Mesendoderm (in vitro differentiated cells): ENCODE data around the gene ABHD5. TPM values are rescaled to one million over a fixed set of nuclear protein-coding genes. Genes with fewer than 3 reads are reported as not detected.

ENCODE experiments used
- DNase-seq: peaks from one replicate; pipeline ENCODE4 v3.0.0; 2013
- H2AK5ac ChIP-seq: 2 replicates; pipeline ENCODE4 v1.6.1; 2013; ENCODE audit warnings: low read length, inconsistent platforms
- H2BK120ac ChIP-seq: 2 replicates; pipeline ENCODE4 v1.6.1; 2013; ENCODE audit warnings: low read depth, mild to moderate bottlenecking, low read length, moderate library complexity, mixed read lengths
- H2BK15ac ChIP-seq: replicated peaks from 2 replicates; pipeline ENCODE4 v1.6.1; 2013; ENCODE audit warnings: low read depth, mild to moderate bottlenecking, moderate library complexity
- H2BK5ac ChIP-seq: 2 replicates; pipeline ENCODE4 v1.6.1; 2013; ENCODE audit warnings: low read length, inconsistent platforms
- H3K18ac ChIP-seq: 2 replicates; pipeline ENCODE4 v1.6.1; 2013; ENCODE audit warnings: mild to moderate bottlenecking, low read length, mixed read lengths
- H3K23ac ChIP-seq: one replicate; pipeline ENCODE4 v1.6.1; 2013; ENCODE audit warnings: low read length
- H3K27ac ChIP-seq: 2 replicates; pipeline ENCODE4 v1.5.1; 2013; ENCODE audit warnings: low read depth, mild to moderate bottlenecking, inconsistent platforms, low read length, moderate library complexity
- H3K27me3 ChIP-seq: 2 replicates; pipeline ENCODE4 v1.6.1; 2013; ENCODE audit warnings: low read length, control low read depth, mild to moderate bottlenecking, inconsistent platforms; ENCODE audit not compliant: insufficient read depth, poor library complexity
- H3K36me3 ChIP-seq: 2 replicates; pipeline ENCODE4 v1.6.1; 2013; ENCODE audit warnings: low read length, inconsistent platforms; ENCODE audit not compliant: control insufficient read depth, insufficient read depth
- H3K4ac ChIP-seq: one replicate; pipeline ENCODE4 v1.6.1; 2013; ENCODE audit warnings: low read depth, mild to moderate bottlenecking, low read length, moderate library complexity
- H3K4me1 ChIP-seq: 2 replicates; pipeline ENCODE4 v1.6.1; 2013; ENCODE audit warnings: low read depth, low read length, inconsistent platforms; ENCODE audit not compliant: control insufficient read depth
- H3K4me2 ChIP-seq: 2 replicates; pipeline ENCODE4 v1.6.1; 2013; ENCODE audit warnings: low read length
- H3K4me3 ChIP-seq: 2 replicates; pipeline ENCODE4 v1.5.1; 2013; ENCODE audit warnings: mild to moderate bottlenecking, low read length
- H3K56ac ChIP-seq: one replicate; pipeline ENCODE4 v1.6.1; 2013; ENCODE audit warnings: low read length
- H3K79me1 ChIP-seq: 2 replicates; pipeline ENCODE4 v1.6.1; 2013; ENCODE audit warnings: low read length, inconsistent platforms
- H3K79me2 ChIP-seq: 2 replicates; pipeline ENCODE4 v1.6.1; 2013; ENCODE audit warnings: mild to moderate bottlenecking, low read length; ENCODE audit not compliant: control insufficient read depth, insufficient read depth
- H3K9ac ChIP-seq: 2 replicates; pipeline ENCODE4 v1.6.1; 2013; ENCODE audit warnings: low read length, inconsistent platforms
- H4K5ac ChIP-seq: one replicate; pipeline ENCODE4 v1.6.1; 2013; ENCODE audit warnings: low read length
- H4K8ac ChIP-seq: one replicate; pipeline ENCODE4 v1.6.1; 2013; ENCODE audit warnings: low read depth, mild to moderate bottlenecking, control low read depth, low read length, moderate library complexity
- WGBS: extraction: QIAGEN DNeasy Blood & Tissue Kit; methylation state at CpG from one replicate; pipeline ENCODE4 v1.1.7; 2013; ENCODE audit warnings: low lambda C conversion rate, missing lambda C conversion rate; ENCODE audit not compliant: insufficient coverage; ENCODE audit errors: extremely low coverage; 5-methylcytosine and 5-hydroxymethylcytosine counted together
- polyA plus RNA-seq, 2 experiments: library from polyadenylated mRNA; stranded (reverse); fragments of 200-250 nt; gene quantifications; one replicate each; pipeline ENCODE4 v1.2.3, GENCODE V29; 2013

The ABHD5 gene
- polyA plus RNA-seq (2013, experiment 1 of 2) = 16.9 TPM
- 16.2 TPM for polyA plus RNA-seq (2013, experiment 2 of 2)

DNA sequence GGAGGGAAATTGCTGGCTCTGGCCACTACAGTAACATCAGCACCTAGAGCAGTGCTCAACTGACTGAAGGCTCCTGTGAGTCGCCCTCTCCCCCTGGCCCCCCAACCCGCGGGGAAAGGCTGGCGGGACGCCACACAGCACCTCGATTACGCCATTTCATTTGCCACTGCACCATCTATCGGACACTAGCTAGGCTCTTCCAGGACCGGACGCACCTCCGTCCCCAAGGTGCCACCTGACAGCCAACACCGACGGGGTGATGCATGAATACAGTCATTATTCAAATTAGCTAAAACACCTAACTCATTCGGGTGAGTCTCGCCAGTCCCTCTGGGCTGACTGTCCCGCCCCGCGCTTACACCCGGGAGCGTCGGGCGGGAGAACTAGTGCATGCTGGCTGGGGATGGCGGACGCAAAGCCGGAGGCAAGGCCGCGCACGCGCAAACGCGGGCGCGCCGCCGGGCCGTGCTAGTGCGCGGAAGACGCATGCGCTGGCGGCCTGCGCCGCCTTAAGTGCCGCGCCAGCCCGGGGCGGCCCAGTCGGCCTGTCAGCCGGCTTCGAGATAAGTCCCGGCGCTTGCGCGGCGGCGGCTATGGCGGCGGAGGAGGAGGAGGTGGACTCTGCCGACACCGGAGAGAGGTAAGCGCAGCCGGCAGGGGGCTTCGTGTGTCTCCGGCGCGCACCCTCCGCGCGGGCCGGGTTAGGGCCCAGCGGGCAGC lies at the start of gene ABHD5:
Gene ABHD5 (plus strand): TSS at position 539 of the 720 bp plus-strand sequence. CDS start 55 bp downstream, at position 594.
- H3K27me3 ChIP-seq = no peaks in the 10 kb centered on the region
- no peak within 1 kb of the TSS for H2BK120ac ChIP-seq
- peaks cover 2% of the 10 kb centered on the region for H3K79me1 ChIP-seq
- peak within 1 kb of the TSS; percentile 70 for H3K4me3 ChIP-seq
- H3K27ac ChIP-seq = peak within 1 kb of the TSS; percentile 85
- peak within 1 kb of the TSS; percentile 91 for H3K56ac ChIP-seq
- WGBS = no CpG with 5 or more reads among the region's 71 CpGs
- peak; percentile 97 for DNase-seq
- peaks cover 11% of the 10 kb centered on the region for H3K4me1 ChIP-seq
- no peak within 1 kb of the TSS for H3K23ac ChIP-seq
- no peak within 1 kb of the TSS for H2AK5ac ChIP-seq
- H3K4me2 ChIP-seq = peak within 1 kb of the TSS; percentile 52
- peak within 1 kb of the TSS; percentile 61 for H3K4ac ChIP-seq
- no peak within 1 kb of the TSS for H2BK15ac ChIP-seq
- peak within 1 kb of the TSS; percentile 82 for H3K9ac ChIP-seq
- peaks cover 7% of the 10 kb centered on the region for H3K79me2 ChIP-seq
- peak within 1 kb of the TSS; percentile 63 for H3K18ac ChIP-seq
- H3K36me3 ChIP-seq = no peaks in the 10 kb centered on the region
- peak within 1 kb of the TSS; percentile 42 for H2BK5ac ChIP-seq
- H4K8ac ChIP-seq = no peak within 1 kb of the TSS
- H4K5ac ChIP-seq = no peak within 1 kb of the TSS

DNA sequence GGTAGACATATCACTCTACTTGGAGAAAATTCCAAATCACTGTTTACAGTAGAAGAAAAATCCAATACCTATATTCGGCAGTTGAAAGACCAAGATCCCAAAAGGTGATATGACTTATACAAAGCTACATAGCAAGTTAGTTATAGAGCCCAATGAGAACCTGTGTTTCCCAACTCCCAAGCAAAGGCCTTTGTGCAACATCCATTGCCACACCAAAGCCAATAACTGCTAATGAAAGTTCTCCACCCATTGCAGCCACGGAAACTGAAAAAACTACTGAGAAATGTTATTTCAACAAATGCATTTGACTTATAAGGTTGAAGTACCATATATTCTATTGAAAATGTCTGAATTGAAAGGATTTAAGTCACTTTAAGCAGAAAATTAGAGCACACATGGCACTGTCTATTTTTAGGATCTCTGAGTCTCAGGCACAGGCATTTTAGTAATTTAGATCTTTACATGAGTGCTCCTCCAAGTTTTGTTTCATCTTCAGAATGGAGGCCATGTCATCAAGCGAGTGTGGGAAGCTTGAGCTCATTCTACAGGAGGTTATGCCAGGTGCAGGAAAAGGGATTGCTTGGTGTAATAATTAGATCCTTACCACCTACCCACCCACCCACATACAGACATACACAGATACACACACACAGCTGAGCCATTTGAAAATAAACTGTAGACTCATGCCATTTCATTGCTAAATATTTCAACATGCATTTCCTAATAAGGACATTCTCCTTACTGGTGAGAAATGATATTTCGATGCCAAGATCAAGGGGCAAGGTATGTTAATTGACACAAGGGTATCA lies 49.2 kb upstream of the ABHD5 start:
- H2BK15ac ChIP-seq = no peak overlapping the region
- H3K4me3 ChIP-seq = no peak overlapping the region
- no peak overlapping the region for H2AK5ac ChIP-seq
- no peak overlapping the region for H2BK120ac ChIP-seq
- H3K23ac ChIP-seq = no peak overlapping the region
- H2BK5ac ChIP-seq = no peak overlapping the region
- H3K36me3 ChIP-seq = no peaks in the 10 kb centered on the region
- no peak overlapping the region for H3K18ac ChIP-seq
- H3K4me1 ChIP-seq = no peaks in the 10 kb centered on the region
- DNase-seq = no peak
- H3K9ac ChIP-seq = no peak overlapping the region
- no peaks in the 10 kb centered on the region for H3K79me1 ChIP-seq
- WGBS = no CpG with 5 or more reads among the region's 4 CpGs
- no peak overlapping the region for H3K56ac ChIP-seq
- no peak overlapping the region for H3K4me2 ChIP-seq
- no peak overlapping the region for H3K27ac ChIP-seq
- no peak overlapping the region for H3K4ac ChIP-seq
- H4K8ac ChIP-seq = no peak overlapping the region
- no peaks in the 10 kb centered on the region for H3K27me3 ChIP-seq
- H4K5ac ChIP-seq = no peak overlapping the region
- no peaks in the 10 kb centered on the region for H3K79me2 ChIP-seq

DNA sequence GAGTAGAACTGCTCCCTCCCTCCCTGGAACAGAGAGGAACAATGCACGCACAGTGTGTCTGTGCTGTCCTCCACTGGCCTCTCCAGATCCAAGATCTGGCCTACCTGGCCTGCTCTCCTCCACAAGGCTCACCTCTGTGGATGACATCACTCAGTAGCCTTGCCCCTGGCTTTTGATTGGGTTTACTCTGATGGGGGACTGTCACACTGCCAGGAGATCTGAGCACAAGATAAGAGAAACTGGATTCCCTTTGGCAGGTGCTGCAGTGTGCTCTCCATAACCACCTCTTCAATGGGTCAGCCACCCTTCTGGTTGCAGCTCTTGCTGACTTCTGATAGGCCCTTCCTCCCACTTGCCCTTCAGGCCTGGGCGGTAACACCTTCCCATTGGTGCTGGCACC lies 46.3 kb upstream of the ABHD5 start:
- Histone ChIP-seq H3K9ac (no peak overlapping the region), H2AK5ac (no peak overlapping the region), H3K27me3 (no peaks in the 10 kb centered on the region), H3K4me2 (no peak overlapping the region), H3K4me1 (no peaks in the 10 kb centered on the region), H3K27ac (no peak overlapping the region), H3K4ac (no peak overlapping the region), H3K18ac (no peak overlapping the region), H2BK15ac (no peak overlapping the region), H3K79me1 (no peaks in the 10 kb centered on the region), H3K23ac (no peak overlapping the region), H3K36me3 (no peaks in the 10 kb centered on the region), H4K5ac (no peak overlapping the region), H3K79me2 (no peaks in the 10 kb centered on the region), H2BK120ac (no peak overlapping the region), H2BK5ac (no peak overlapping the region), H4K8ac (no peak overlapping the region), H3K56ac (no peak overlapping the region), H3K4me3 (no peak overlapping the region)
- WGBS = no CpG with 5 or more reads among the region's 2 CpGs
- peak; percentile 31 for DNase-seq

- no peaks in the 10 kb centered on the region for H3K4me1 ChIP-seq
- no peak overlapping the region for H3K9ac ChIP-seq
- no peaks in the 10 kb centered on the region for H3K27me3 ChIP-seq
- no peak overlapping the region for H2AK5ac ChIP-seq
- no peak overlapping the region for H4K5ac ChIP-seq
- H3K79me2 ChIP-seq = no peaks in the 10 kb centered on the region
- H3K23ac ChIP-seq = no peak overlapping the region
- peak; percentile 7 for DNase-seq
- H3K4ac ChIP-seq = no peak overlapping the region
- H3K56ac ChIP-seq = no peak overlapping the region
- H2BK120ac ChIP-seq = no peak overlapping the region
- H3K27ac ChIP-seq = no peak overlapping the region
- H3K79me1 ChIP-seq = no peaks in the 10 kb centered on the region
- H4K8ac ChIP-seq = no peak overlapping the region
- H3K4me3 ChIP-seq = no peak overlapping the region
- H2BK5ac ChIP-seq = no peak overlapping the region
- H3K18ac ChIP-seq = no peak overlapping the region
- H2BK15ac ChIP-seq = peak overlapping the region; percentile 88
- no peak overlapping the region for H3K4me2 ChIP-seq
- WGBS = no CpG with 5 or more reads among the region's 6 CpGs
- H3K36me3 ChIP-seq = no peaks in the 10 kb centered on the region
Measured at GRCh38 chr3:43647331-43648166, 43.2 kb upstream of the ABHD5 start.

DNA sequence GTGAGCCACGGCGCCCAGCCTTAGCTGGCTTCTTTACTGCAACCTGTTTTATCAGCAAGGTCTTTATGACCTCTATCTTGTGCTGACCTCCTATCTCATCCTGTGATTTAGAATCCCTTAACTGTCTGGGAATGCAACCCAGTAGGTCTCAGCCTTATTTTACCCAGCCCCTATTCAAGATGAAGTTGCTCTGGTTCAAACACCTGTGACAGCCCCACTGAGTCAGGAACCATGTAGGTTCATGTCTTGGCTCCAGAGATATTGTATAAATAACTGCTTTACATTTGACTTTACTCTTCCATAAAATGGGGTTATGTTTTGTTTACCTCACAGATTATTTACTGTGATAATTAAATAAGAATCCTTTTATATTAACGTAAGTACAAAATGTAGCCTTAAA lies 41.8 kb upstream of the ABHD5 start:
- Histone ChIP-seq H2BK15ac (no peak overlapping the region), H3K56ac (no peak overlapping the region), H3K36me3 (no peaks in the 10 kb centered on the region), H3K27ac (no peak overlapping the region), H4K8ac (no peak overlapping the region), H3K4me2 (no peak overlapping the region), H3K4ac (no peak overlapping the region), H3K4me1 (no peaks in the 10 kb centered on the region), H3K79me1 (no peaks in the 10 kb centered on the region), H3K79me2 (no peaks in the 10 kb centered on the region), H2BK5ac (no peak overlapping the region), H2AK5ac (no peak overlapping the region), H3K18ac (no peak overlapping the region), H3K4me3 (no peak overlapping the region), H2BK120ac (no peak overlapping the region), H4K5ac (no peak overlapping the region), H3K23ac (no peak overlapping the region), H3K27me3 (no peaks in the 10 kb centered on the region), H3K9ac (no peak overlapping the region)
- DNase-seq = no peak
- no CpG with 5 or more reads among the region's 3 CpGs for WGBS
